Mesenchymal stem cell (in vitro differentiated cells and primary cell): ENCODE measurements around the gene CHMP6.

Experiments
- DNase-seq: peaks from one replicate; pipeline ENCODE4 v3.0.0-alpha.2; 2013
- H2AFZ ChIP-seq: one replicate; pipeline ENCODE4 v1.6.1; 2013; ENCODE audit warnings: low read depth, mild to moderate bottlenecking, control low read depth, inconsistent platforms, low read length, moderate library complexity
- H2AK5ac ChIP-seq: 2 replicates; pipeline ENCODE4 v1.6.1; 2013; ENCODE audit warnings: low read length, moderate library complexity, mild to moderate bottlenecking, inconsistent platforms; ENCODE audit not compliant: severe bottlenecking
- H2BK120ac ChIP-seq: one replicate; pipeline ENCODE4 v1.6.1; 2013; ENCODE audit warnings: low read depth, mild to moderate bottlenecking, inconsistent platforms, low read length, moderate library complexity
- H2BK12ac ChIP-seq, 2 experiments: one replicate each; pipeline ENCODE4 v1.6.1; 2013; ENCODE audit warnings: inconsistent platforms in 2 of 2, low read length in 2 of 2, mild to moderate bottlenecking in 2 of 2, moderate library complexity in 2 of 2, control low read depth in 1 of 2
- H2BK15ac ChIP-seq: one replicate; pipeline ENCODE4 v1.6.1; 2013; ENCODE audit warnings: mild to moderate bottlenecking, low read depth, inconsistent platforms; ENCODE audit not compliant: poor library complexity, severe bottlenecking
- H2BK5ac ChIP-seq: 2 replicates; pipeline ENCODE4 v1.6.1; 2013; ENCODE audit warnings: low read depth, mild to moderate bottlenecking, low read length, control low read depth, inconsistent platforms; ENCODE audit not compliant: poor library complexity, severe bottlenecking
- H3K14ac ChIP-seq, 2 experiments: one replicate each; pipeline ENCODE4 v1.6.1; 2013; ENCODE audit warnings: inconsistent platforms in 2 of 2, low read length in 2 of 2, control low read depth in 1 of 2, mild to moderate bottlenecking in 1 of 2, moderate library complexity in 1 of 2
- H3K18ac ChIP-seq, 2 experiments: one replicate each; pipeline ENCODE4 v1.6.1; 2013; ENCODE audit warnings: inconsistent platforms in 2 of 2, low read length in 2 of 2, control low read depth in 1 of 2, low read depth in 1 of 2, mild to moderate bottlenecking in 1 of 2
- H3K23ac ChIP-seq, 2 experiments: one replicate each; pipeline ENCODE4 v1.6.1; 2013; ENCODE audit warnings: inconsistent platforms in 2 of 2, low read length in 2 of 2, mild to moderate bottlenecking in 2 of 2, moderate library complexity in 2 of 2, control low read depth in 1 of 2
- H3K27ac ChIP-seq: 2 replicates; pipeline ENCODE4 v1.5.1; 2013; ENCODE audit warnings: mild to moderate bottlenecking, moderate library complexity, low read length, control low read depth, inconsistent platforms; ENCODE audit not compliant: poor library complexity, severe bottlenecking
- H3K27me3 ChIP-seq, 2 experiments: 2 replicates each; pipeline versions ENCODE4 v1.6.1 to v1.7.0; 2013; ENCODE audit warnings: low read length in 2 of 2, mild to moderate bottlenecking in 2 of 2, moderate library complexity in 2 of 2, control low read depth in 1 of 2, inconsistent platforms in 1 of 2; ENCODE audit not compliant: control insufficient read depth in 1 of 2, insufficient read depth in 1 of 2
- H3K36me3 ChIP-seq, 2 experiments: 2 replicates each; pipeline versions ENCODE4 v1.6.1 to v1.7.0; 2013; ENCODE audit warnings: low read length in 2 of 2, control low read depth in 1 of 2, inconsistent platforms in 1 of 2, low read depth in 1 of 2, mild to moderate bottlenecking in 1 of 2; ENCODE audit not compliant: insufficient read depth in 2 of 2, control insufficient read depth in 1 of 2
- H3K4ac ChIP-seq, 2 experiments: one replicate each; pipeline ENCODE4 v1.6.1; 2013; ENCODE audit warnings: inconsistent platforms in 2 of 2, low read length in 2 of 2, mild to moderate bottlenecking in 2 of 2, moderate library complexity in 2 of 2, control low read depth in 1 of 2, low read depth in 1 of 2
- H3K4me1 ChIP-seq: 2 replicates; pipeline ENCODE4 v1.6.1; 2013; ENCODE audit warnings: low read depth, low read length, control low read depth; ENCODE audit not compliant: control insufficient read depth, insufficient read depth
- H3K4me2 ChIP-seq: 2 replicates; pipeline ENCODE4 v1.6.1; 2013; ENCODE audit warnings: low read length, mild to moderate bottlenecking, inconsistent platforms; ENCODE audit not compliant: poor library complexity, severe bottlenecking
- H3K4me3 ChIP-seq, 2 experiments: 2 replicates each; pipeline versions ENCODE4 v1.5.1 to v1.7.0; 2013; ENCODE audit warnings: low read length in 2 of 2, mild to moderate bottlenecking in 2 of 2, control low read depth in 1 of 2, low read depth in 1 of 2; ENCODE audit not compliant: insufficient read depth in 1 of 2
- H3K79me1 ChIP-seq: replicated peaks from 2 replicates; pipeline ENCODE4 v1.6.1; 2013; ENCODE audit warnings: mild to moderate bottlenecking, control low read depth, low read length, inconsistent platforms; ENCODE audit not compliant: poor library complexity, severe bottlenecking
- H3K9ac ChIP-seq: 2 replicates; pipeline ENCODE4 v1.7.0; 2013; ENCODE audit warnings: mild to moderate bottlenecking, low read length, moderate library complexity
- H3K9me3 ChIP-seq: 2 replicates; pipeline ENCODE4 v1.7.0; 2013; ENCODE audit warnings: mild to moderate bottlenecking, low read length; ENCODE audit not compliant: control insufficient read depth
- H4K8ac ChIP-seq: one replicate; pipeline ENCODE4 v1.6.1; 2013; ENCODE audit warnings: inconsistent platforms, mild to moderate bottlenecking, low read length, moderate library complexity
- H4K91ac ChIP-seq: one replicate; pipeline ENCODE4 v1.6.1; 2013; ENCODE audit warnings: mild to moderate bottlenecking, low read length, inconsistent platforms
- WGBS: methylation state at CpG from one replicate; pipeline ENCODE4 v1.1.7; 2013; ENCODE audit warnings: mixed read lengths; 5-methylcytosine and 5-hydroxymethylcytosine counted together

Gene CHMP6

DNA sequence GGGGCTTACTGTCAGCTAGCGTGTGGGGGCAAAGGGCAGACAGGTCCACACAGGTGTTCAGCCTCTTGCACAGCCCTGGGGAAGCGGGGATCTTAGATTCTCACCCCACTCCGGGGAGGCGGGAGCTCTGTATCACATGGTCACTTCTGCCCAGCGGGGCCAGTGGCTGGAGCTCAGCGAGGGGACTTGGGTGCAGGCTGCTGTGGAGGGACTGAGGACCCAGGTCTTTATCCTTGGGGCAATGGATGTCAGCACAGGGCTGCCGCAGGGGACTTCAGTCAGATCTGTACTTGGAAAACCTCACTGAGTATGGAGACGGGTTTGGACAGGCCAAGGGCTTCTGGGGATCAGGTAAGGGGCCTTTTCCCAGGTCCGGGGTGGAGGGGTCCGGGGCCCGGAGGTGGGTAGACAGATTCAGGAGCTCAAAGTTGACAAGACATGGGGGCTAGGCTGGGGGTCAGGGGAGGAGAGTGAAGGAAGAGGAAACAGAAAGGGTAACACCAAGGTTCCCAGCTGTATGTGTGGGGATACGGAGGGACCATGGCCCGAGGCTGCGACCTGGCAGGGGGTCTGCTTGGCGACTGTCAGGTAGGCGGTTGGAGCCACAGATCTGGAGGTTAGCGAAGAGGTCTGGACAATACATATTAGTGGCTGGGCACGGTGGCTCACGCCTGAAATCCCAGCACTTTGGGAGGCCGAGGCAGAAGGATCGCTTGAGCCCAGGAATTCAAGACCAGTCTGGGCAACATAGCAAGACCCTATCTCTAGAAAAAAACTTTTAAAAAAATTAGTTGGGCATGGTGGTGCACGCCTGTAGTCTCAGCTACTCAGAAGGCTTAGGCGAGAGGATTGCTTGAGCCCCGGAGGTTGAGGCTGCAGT is 28.2 kb downstream of the CHMP6 start:
- Histone ChIP-seq H2BK5ac (no peak overlapping the region), H4K8ac (no peak overlapping the region), H2BK120ac (no peak overlapping the region), H3K4ac (no peak overlapping the region), H3K23ac (no peak overlapping the region), H3K4me3 (no peak overlapping the region), H2BK12ac (no peak overlapping the region), H3K4me2 (no peak overlapping the region), H3K18ac (no peak overlapping the region), H3K27ac (no peak overlapping the region), H3K4me1 (peaks cover 14% of the 10 kb centered on the region), H3K14ac (no peak overlapping the region), H2AK5ac (no peak overlapping the region), H3K9ac (no peak overlapping the region), H2AFZ (no peak overlapping the region), H3K36me3 (no peaks in the 10 kb centered on the region), H2BK15ac (no peak overlapping the region), H4K91ac (no peak overlapping the region), H3K79me1 (no peaks in the 10 kb centered on the region), H3K27me3 (peaks cover 0 to 17% of the 10 kb centered on the region in 2 experiments), H3K9me3 (peaks cover 8% of the 10 kb centered on the region)
- no peak for DNase-seq
- 91% methylated on average over 23 of the region's 24 CpGs for WGBS

- H3K27me3 ChIP-seq = peaks cover 0 to 21% of the 10 kb centered on the region in 2 experiments
- no peak overlapping the region for H3K27ac ChIP-seq
- no peak overlapping the region for H3K14ac ChIP-seq
- H3K4me2 ChIP-seq = no peak overlapping the region
- no peak overlapping the region for H3K4ac ChIP-seq
- no peak overlapping the region for H2AFZ ChIP-seq
- H3K23ac ChIP-seq = no peak overlapping the region
- H3K9me3 ChIP-seq = peaks cover 8% of the 10 kb centered on the region
- H3K36me3 ChIP-seq = no peaks in the 10 kb centered on the region
- H4K8ac ChIP-seq = no peak overlapping the region
- DNase-seq = no peak
- H2BK120ac ChIP-seq = no peak overlapping the region
- no peak overlapping the region for H2BK15ac ChIP-seq
- 87% methylated on average over 11 of the region's 11 CpGs for WGBS
- peak overlapping the region; percentile 50 for H3K9ac ChIP-seq
- H3K79me1 ChIP-seq = no peaks in the 10 kb centered on the region
- H4K91ac ChIP-seq = no peak overlapping the region
- H2AK5ac ChIP-seq = no peak overlapping the region
- no peak overlapping the region for H3K18ac ChIP-seq
- H3K4me1 ChIP-seq = peaks cover 14% of the 10 kb centered on the region
- no peak overlapping the region for H2BK12ac ChIP-seq
- no peak overlapping the region for H3K4me3 ChIP-seq
- no peak overlapping the region for H2BK5ac ChIP-seq
Measured at GRCh38 chr17:81020443-81020766, 28.8 kb downstream of the CHMP6 start.

GRCh38 chr17:81020767-81021497 is 29.3 kb downstream of the CHMP6 start:
- Histone ChIP-seq H4K8ac (no peak overlapping the region), H2AFZ (no peak overlapping the region), H3K36me3 (no peaks in the 10 kb centered on the region), H4K91ac (no peak overlapping the region), H3K14ac (no peak overlapping the region), H3K23ac (no peak overlapping the region), H3K79me1 (no peaks in the 10 kb centered on the region), H3K9me3 (peaks cover 8% of the 10 kb centered on the region), H2BK5ac (no peak overlapping the region), H3K27ac (no peak overlapping the region), H2BK12ac (no peak overlapping the region), H2AK5ac (no peak overlapping the region), H3K27me3 (peaks cover 2 to 26% of the 10 kb centered on the region in 2 experiments), H3K4ac (no peak overlapping the region), H2BK15ac (no peak overlapping the region), H3K4me1 (peaks cover 14% of the 10 kb centered on the region), H3K18ac (no peak overlapping the region), H3K4me2 (no peak overlapping the region), H2BK120ac (no peak overlapping the region), H3K4me3 (no peak overlapping the region), H3K9ac (peak overlapping the region; percentile 50)
- DNase-seq = no peak
- WGBS = 88% methylated on average over 24 of the region's 24 CpGs

DNA sequence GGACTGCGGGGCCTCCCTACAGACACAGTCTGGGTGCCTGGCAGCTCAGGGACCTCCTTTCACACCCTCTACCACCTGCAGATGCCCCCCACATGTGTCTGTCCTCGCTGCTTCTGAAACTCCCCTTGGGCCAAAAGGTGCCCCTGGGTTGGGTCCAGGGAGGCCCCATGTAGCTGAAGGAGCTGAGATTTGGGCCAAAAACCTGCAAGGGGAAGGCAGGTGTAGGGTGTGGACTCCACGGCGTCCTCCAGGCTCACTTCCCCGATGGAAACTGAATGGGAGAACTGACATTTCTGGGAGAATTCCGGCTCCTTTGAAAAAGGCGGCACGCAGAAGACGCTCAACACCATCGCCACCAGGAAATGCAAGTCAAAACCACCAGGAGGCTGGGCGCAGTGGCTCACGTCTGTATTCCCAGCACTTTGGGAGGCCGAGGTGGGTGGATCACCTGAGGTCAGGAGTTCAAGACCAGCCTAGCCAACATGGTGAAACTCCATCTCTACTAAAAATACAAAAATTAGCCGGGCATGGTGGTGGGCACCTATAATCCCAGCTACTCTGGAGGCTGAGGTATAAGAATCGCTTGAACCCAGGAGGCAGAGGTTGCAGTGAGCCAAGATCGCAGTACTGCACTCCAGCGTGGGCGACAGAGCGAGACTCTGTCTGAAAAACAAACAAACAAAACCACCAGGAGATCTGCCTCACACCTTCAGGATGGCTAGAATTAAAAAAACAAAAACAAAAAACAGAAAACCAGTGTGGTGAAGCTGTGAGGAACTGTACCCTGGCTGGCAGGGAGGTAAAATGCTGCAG is 30.1 kb downstream of the CHMP6 start:
- Histone ChIP-seq H3K14ac (no peak overlapping the region), H3K9ac (peak overlapping the region; percentile 50), H3K4me2 (no peak overlapping the region), H4K8ac (no peak overlapping the region), H3K36me3 (no peaks in the 10 kb centered on the region), H3K27me3 (peaks cover 8 to 34% of the 10 kb centered on the region in 2 experiments), H4K91ac (no peak overlapping the region), H2BK12ac (no peak overlapping the region), H3K9me3 (peaks cover 4% of the 10 kb centered on the region), H3K18ac (no peak overlapping the region), H3K4me3 (no peak overlapping the region), H3K4ac (no peak overlapping the region), H2BK120ac (no peak overlapping the region), H3K27ac (no peak overlapping the region), H2BK15ac (no peak overlapping the region), H3K79me1 (no peaks in the 10 kb centered on the region), H2AFZ (no peak overlapping the region), H3K23ac (no peak overlapping the region), H2BK5ac (no peak overlapping the region), H2AK5ac (no peak overlapping the region), H3K4me1 (peaks cover 14% of the 10 kb centered on the region)
- DNase-seq = no peak
- 90% methylated on average over 18 of the region's 19 CpGs for WGBS
